ENCODE data around the gene STARD3NL. TPM values are rescaled to one million over a fixed set of nuclear protein-coding genes. Genes with fewer than 3 reads are reported as not detected.

The STARD3NL gene
- total RNA-seq, 2 experiments from 2014 or later = 27.9 to 30.8 TPM

DNA sequence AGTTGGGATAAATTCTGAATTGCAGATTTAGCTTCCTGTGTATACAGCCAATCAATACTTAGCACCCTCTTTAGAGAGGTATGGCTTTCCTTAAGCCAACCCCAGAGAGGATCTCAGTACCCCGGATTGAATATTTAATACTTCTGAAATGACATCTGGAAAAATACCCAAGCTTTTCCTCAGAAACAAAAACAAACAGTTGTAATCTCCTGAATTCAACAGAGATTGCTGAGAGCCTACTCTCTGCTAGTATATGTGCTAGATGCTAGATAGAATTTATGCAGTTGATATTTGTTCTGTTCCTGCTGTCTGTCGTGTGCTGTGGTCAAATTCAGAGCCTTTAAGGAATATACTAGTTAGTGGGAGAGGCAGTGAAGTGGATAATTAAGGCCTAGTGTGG, 21.1 kb downstream of the STARD3NL start:
- H3K27me3 Mint-ChIP-seq = no peaks in the 10 kb centered on the region
- DNase-seq (no peak), ATAC-seq (no peak)
- no peak overlapping the region for H3K27ac Mint-ChIP-seq
- peaks cover 13% of the 10 kb centered on the region for H3K36me3 Mint-ChIP-seq (ENCODE audit: low read depth)
- H3K9me3 Mint-ChIP-seq (ENCODE audit: low read depth) = peaks cover 4% of the 10 kb centered on the region
- peaks cover 10% of the 10 kb centered on the region for H3K4me1 Mint-ChIP-seq
- no peak overlapping the region for H3K4me3 Mint-ChIP-seq
- ChIA-PET CTCF (interaction anchor here (0.9 to 9.0 kb wide), 4 partner anchors 10 to 96 kb away, joined by 3 to 71 read pairs (median 3); no protein-coding TSS in a partner anchor), POLR2A (no interaction called here)
- intact Hi-C loops (cut with DNase I, micrococcal nuclease) = no loop called here

DNA sequence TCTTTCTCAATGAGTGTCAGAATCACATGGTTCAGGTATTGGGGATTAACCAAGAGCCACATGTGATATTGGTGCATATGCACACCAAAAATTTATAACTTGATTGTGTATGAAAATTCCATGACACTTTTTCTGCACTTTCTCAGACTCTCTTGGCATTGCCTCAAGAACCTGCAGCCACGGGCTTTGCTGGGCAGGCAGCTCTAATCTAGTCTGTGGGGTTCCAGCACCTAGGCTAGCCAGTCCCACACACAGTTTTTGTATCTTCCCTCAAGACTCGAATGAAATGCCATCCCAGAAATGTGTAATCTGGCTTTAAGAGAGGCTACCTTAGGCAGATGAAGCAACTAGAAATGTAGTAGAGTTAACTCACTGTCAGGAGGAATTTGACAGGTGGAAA, 21.7 kb downstream of the STARD3NL start:
- ATAC-seq = no peak

DNA sequence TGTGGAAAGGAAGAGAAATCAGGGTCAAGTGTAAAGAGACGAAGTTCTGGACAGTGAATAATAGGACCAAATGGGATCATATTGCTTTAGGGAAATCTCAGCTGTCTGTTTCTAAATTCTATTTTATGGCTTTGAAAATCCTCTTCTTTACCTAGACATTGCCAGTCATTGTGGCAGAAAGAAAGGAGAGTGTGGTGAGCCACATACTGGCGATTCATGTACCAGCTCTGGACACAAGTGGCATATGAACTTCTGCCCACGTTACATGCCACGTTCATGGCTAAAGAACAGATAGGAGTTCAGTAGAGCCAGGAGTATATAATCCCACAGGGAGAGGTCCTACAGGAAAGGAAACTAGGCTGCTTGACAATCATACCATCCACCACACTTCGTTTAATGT, 28.0 kb downstream of the STARD3NL start:
- Mint-ChIP-seq H3K27ac (no peak overlapping the region), H3K4me3 (no peak overlapping the region), H3K27me3 (no peaks in the 10 kb centered on the region), H3K36me3 (ENCODE audit: low read depth) (peaks cover 21% of the 10 kb centered on the region), H3K9me3 (ENCODE audit: low read depth) (peaks cover 4% of the 10 kb centered on the region), H3K4me1 (no peaks in the 10 kb centered on the region)
- ATAC-seq = no peak
- intact Hi-C loops (cut with DNase I, micrococcal nuclease) = no loop called here
- DNase-seq = no peak
- ChIA-PET CTCF (interaction anchor here (1.3 to 2.1 kb wide), 5 partner anchors 10 to 168 kb away, joined by 4 to 20 read pairs (median 9); no protein-coding TSS in a partner anchor), POLR2A (no interaction called here)

More for the DNA sequence above, 21.7 kb downstream of the STARD3NL start:
- DNase-seq = no peak
- Mint-ChIP-seq H3K9me3 (ENCODE audit: low read depth) (peaks cover 4% of the 10 kb centered on the region), H3K27me3 (no peaks in the 10 kb centered on the region), H3K4me1 (peaks cover 10% of the 10 kb centered on the region), H3K27ac (no peak overlapping the region), H3K36me3 (ENCODE audit: low read depth) (peaks cover 13% of the 10 kb centered on the region), H3K4me3 (no peak overlapping the region)
- CTCF ChIA-PET = interaction anchor here (1.0 to 2.9 kb wide), 2 partner anchors 13 to 15 kb away, joined by 3 to 20 read pairs; no protein-coding TSS in a partner anchor
- intact Hi-C loops (cut with DNase I, micrococcal nuclease) = no loop called here
- POLR2A ChIA-PET = no interaction called here

DNA sequence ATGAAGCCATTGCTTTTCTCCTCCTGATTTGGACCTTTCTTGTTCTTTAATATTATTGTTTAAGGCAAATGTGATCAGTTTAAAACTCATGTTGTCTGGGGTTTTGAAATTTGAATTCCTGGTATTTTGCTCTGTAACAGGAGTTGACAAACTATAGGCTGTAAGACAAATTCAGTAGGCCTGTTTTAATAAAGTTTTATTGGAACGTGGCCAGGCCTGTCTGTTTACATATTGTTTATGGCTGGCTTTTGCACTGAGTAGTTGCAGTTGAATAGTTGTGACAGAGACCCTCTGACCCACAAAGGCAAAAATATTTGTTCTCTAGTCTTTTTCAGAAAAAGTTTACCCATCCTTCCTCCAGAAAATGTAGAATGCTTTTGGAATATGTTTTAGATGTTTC, 29.8 kb downstream of the STARD3NL start:
- no peaks in the 10 kb centered on the region for H3K27me3 Mint-ChIP-seq
- H3K27ac Mint-ChIP-seq = no peak overlapping the region
- DNase-seq (no peak), ATAC-seq (no peak)
- intact Hi-C loops (cut with DNase I, micrococcal nuclease) = no loop called here
- H3K36me3 Mint-ChIP-seq (ENCODE audit: low read depth) = peaks cover 14% of the 10 kb centered on the region
- H3K9me3 Mint-ChIP-seq (ENCODE audit: low read depth) = peaks cover 2% of the 10 kb centered on the region
- CTCF ChIA-PET = interaction anchor here (1.7 kb wide), 1 partner anchor 9 kb away, joined by 20 read pairs; no protein-coding TSS in a partner anchor
- H3K4me1 Mint-ChIP-seq = no peaks in the 10 kb centered on the region
- POLR2A ChIA-PET = no interaction called here
- no peak overlapping the region for H3K4me3 Mint-ChIP-seq

DNA sequence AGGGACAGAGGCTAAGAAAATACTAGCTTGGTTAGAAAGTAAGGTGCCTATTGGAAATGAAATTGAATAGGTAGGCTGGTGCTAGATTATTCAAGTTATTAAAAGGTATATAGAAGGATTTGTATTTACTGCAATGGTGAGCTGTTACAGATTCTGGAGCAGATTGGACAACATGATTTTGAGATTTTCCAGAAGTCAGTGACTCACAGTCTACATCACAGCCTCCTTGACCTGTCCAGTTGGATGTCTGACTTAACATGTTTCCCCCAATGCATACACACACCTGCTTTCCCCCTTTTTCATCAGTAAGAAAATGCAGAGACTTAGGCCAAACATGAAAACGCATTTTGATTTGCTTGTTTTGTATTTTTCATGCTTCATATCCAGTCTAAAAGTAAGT, 33.4 kb downstream of the STARD3NL start:
- ChIA-PET POLR2A (no interaction called here), CTCF (interaction anchor here (0.7 to 2.6 kb wide), 7 partner anchors 10 to 163 kb away, joined by 3 to 13 read pairs (median 3); no protein-coding TSS in a partner anchor)
- H3K27ac Mint-ChIP-seq = no peak overlapping the region
- intact Hi-C loops (cut with DNase I, micrococcal nuclease) = no loop called here
- H3K27me3 Mint-ChIP-seq = no peaks in the 10 kb centered on the region
- peaks cover 10% of the 10 kb centered on the region for H3K4me1 Mint-ChIP-seq
- peaks cover 10% of the 10 kb centered on the region for H3K36me3 Mint-ChIP-seq (ENCODE audit: low read depth)
- DNase-seq = no peak
- H3K4me3 Mint-ChIP-seq = no peak overlapping the region
- ATAC-seq = no peak
- H3K9me3 Mint-ChIP-seq (ENCODE audit: low read depth) = no peaks in the 10 kb centered on the region

DNA sequence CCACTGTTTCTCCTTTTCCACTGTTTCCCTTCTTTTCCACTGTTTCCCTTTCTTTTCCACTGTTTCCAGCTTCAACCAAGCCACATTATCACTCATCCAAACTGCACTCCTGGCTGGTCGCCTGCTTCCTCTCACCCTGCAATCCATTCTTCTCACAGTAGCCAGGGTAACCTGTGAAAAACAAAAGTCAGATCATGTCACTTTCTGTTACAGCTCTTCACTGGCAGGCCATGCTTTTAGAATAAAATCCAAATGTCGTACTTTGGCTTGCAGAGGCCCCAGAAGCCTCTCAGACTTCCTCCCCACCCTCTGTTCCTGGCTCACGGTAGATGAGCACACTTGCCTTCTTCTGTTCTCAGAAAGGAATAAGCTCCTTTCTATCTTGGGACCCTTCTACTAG, 33.9 kb downstream of the STARD3NL start:
- no peaks in the 10 kb centered on the region for H3K27me3 Mint-ChIP-seq
- H3K36me3 Mint-ChIP-seq (ENCODE audit: low read depth) = peaks cover 11% of the 10 kb centered on the region
- no peak overlapping the region for H3K27ac Mint-ChIP-seq
- DNase-seq (no peak), ATAC-seq (no peak)
- ChIA-PET POLR2A (no interaction called here), CTCF (interaction anchor here (0.7 to 2.6 kb wide), 6 partner anchors 10 to 163 kb away, joined by 3 to 13 read pairs (median 5); no protein-coding TSS in a partner anchor)
- intact Hi-C loops (cut with DNase I, micrococcal nuclease) = no loop called here
- no peak overlapping the region for H3K4me3 Mint-ChIP-seq
- peaks cover 14% of the 10 kb centered on the region for H3K4me1 Mint-ChIP-seq
- H3K9me3 Mint-ChIP-seq (ENCODE audit: low read depth) = no peaks in the 10 kb centered on the region

DNA sequence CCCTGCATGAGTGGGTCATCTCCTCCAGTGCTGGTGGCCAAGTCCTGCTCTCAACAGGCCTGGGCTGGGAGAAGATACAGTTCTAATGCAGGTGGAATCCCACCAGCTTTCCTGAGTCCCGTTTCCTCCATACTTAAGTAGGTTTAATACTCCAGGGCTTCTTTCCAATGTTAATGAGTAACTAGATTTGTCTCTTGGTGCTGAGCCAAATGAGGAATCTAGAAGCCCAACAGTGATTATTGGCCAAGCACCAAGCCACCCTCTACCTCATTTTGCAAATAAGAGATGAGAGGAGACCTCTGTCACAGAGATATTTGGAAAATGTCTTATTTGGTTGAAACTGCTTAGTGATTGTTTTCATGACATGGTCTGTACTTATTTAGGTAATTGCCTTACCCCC, 37.1 kb downstream of the STARD3NL start:
- Mint-ChIP-seq H3K4me3 (no peak overlapping the region), H3K27me3 (no peaks in the 10 kb centered on the region), H3K36me3 (ENCODE audit: low read depth) (peaks cover 19% of the 10 kb centered on the region), H3K4me1 (peaks cover 26% of the 10 kb centered on the region), H3K27ac (no peak overlapping the region), H3K9me3 (ENCODE audit: low read depth) (no peaks in the 10 kb centered on the region)
- intact Hi-C loops (cut with DNase I, micrococcal nuclease) = loop anchor here (1.0 to 5.0 kb wide), 6 partner anchors 38 to 155 kb away; partner anchors contain the start of gene STARD3NL (in 1 of the 2)
- POLR2A ChIA-PET = interaction anchor here (1.1 kb wide), 1 partner anchor 162 kb away, joined by 3 read pairs; no protein-coding TSS in a partner anchor
- ATAC-seq (no peak), DNase-seq (no peak)
- CTCF ChIA-PET = interaction anchor here (0.5 to 10.2 kb wide), 52 partner anchors 8 to 717 kb away, joined by 3 to 203 read pairs (median 6); partner anchors contain the start of gene STARD3NL

DNA sequence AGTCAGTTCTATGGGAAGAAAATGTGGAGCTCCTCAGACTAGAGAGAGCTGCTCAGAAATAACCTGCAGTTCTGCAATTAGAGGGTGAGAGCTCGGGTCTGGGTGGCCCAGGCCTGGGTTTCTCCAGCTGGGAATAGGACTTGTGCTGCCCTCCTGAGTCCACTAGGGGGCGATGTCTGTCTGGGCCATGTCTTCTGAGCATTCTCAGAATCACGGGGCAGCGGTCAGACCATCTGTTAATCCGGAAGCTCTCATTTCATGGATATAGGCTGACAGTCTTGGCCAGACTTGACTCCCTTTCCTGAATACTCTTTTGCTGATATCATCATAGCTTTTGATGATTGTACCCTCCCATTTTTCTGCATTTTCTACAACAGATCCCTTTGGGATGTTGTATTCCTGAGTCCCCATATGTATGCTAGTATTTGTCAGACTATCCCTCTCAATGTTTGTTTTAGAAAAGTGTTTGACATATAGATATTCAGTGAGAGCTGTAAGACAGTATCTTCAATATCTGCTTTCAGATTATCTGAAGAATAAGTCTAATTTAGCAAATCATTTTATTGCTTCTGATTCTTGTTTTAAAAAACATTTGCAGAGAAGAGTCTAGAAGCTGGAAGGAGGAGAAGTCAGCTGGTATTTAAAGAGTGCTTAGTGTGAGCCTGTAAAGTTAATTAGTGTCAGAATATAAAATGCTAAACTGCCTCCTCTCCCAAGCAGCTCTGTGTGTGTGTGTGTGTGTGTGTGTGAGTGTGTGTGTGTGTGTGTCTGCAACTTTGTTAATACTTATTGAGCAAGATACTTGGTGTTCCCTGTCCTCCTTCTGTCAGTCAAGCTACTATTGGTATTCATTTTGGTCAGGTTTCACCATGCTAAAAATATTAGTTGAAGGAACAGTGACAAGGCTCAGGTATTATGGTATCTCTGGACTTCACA, 38.0 kb downstream of the STARD3NL start:
- intact Hi-C loops (cut with DNase I, micrococcal nuclease) = loop anchor here (1.0 to 5.0 kb wide), 6 partner anchors 39 to 154 kb away; partner anchors contain the start of gene STARD3NL (in 1 of the 2)
- Mint-ChIP-seq H3K9me3 (ENCODE audit: low read depth) (no peaks in the 10 kb centered on the region), H3K4me1 (peaks cover 31% of the 10 kb centered on the region), H3K27ac (peak overlapping the region; percentile 7), H3K36me3 (ENCODE audit: low read depth) (peaks cover 26% of the 10 kb centered on the region), H3K4me3 (no peak overlapping the region), H3K27me3 (no peaks in the 10 kb centered on the region)
- CTCF ChIA-PET = interaction anchor here (0.5 to 10.2 kb wide), 61 partner anchors 9 to 718 kb away, joined by 3 to 203 read pairs (median 5); partner anchors contain the start of gene STARD3NL
- POLR2A ChIA-PET = interaction anchor here (0.9 to 1.1 kb wide), 2 partner anchors 119 to 161 kb away, joined by 3 read pairs; no protein-coding TSS in a partner anchor
- ATAC-seq (peak; percentile 87), DNase-seq (peak; percentile 86)

DNA sequence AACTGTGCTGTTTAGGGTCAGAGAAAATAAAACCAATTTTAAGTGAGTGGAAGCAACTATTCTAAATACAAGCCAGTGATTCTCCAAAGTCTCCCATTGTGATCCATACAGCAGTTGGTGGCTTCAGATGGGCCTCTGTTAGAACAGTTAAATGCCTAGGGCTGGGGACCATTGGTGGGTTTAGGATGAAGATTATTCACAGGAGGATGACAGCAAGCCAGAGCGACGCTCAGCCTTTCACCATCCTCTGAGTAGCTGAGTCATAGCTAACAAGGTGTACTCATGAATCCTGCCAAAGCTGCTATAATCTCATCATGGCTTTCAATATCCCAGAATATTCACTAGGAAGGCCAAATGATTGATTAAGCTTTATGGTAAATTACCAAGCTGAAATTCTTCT, 39.6 kb downstream of the STARD3NL start:
- Mint-ChIP-seq H3K4me1 (peaks cover 39% of the 10 kb centered on the region), H3K36me3 (ENCODE audit: low read depth) (peaks cover 33% of the 10 kb centered on the region), H3K27ac (no peak overlapping the region), H3K27me3 (no peaks in the 10 kb centered on the region), H3K4me3 (no peak overlapping the region), H3K9me3 (ENCODE audit: low read depth) (no peaks in the 10 kb centered on the region)
- ATAC-seq (peak; percentile 20), DNase-seq (no peak)
- ChIA-PET CTCF (interaction anchor here (0.7 to 10.2 kb wide), 14 partner anchors 11 to 301 kb away, joined by 3 to 203 read pairs (median 15); partner anchors contain the start of gene SFRP4), POLR2A (interaction anchor here (0.7 to 1.2 kb wide), 2 partner anchors 15 to 38 kb away, joined by 3 to 6 read pairs; no protein-coding TSS in a partner anchor)
- intact Hi-C loops (cut with DNase I, micrococcal nuclease) = loop anchor here in 1 of 2 experiments (5.0 kb wide), 3 partner anchors 40 to 120 kb away; partner anchors contain the start of gene STARD3NL

DNA sequence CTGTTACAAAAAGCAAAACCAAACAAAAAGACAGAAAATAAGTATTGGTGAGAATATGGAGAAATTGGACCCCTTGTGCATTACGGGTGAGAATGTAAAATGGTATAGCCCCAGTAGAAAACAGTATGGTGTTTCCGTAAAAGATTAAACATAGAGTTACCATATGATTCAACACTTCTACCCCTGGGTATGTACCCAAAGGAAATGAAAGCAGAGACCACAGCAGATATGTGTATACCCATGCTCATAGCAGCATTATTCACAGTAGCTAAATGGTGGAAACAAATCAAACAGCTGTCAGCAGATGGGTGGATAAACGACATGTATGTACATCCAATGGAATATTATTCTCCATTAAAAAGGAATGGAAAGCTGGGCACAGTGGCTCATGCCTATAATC, 42.4 kb downstream of the STARD3NL start:
- ChIA-PET POLR2A (no interaction called here), CTCF (interaction anchor here (0.8 to 10.2 kb wide), 11 partner anchors 8 to 244 kb away, joined by 3 to 203 read pairs (median 5); no protein-coding TSS in a partner anchor)
- ATAC-seq = peak; percentile 67
- intact Hi-C loops (cut with DNase I, micrococcal nuclease) = loop anchor here in 1 of 2 experiments (5.0 kb wide), 1 partner anchor 303 kb away; the partner anchor contains the start of gene SFRP4
- no peak for DNase-seq
- Mint-ChIP-seq H3K36me3 (ENCODE audit: low read depth) (peaks cover 36% of the 10 kb centered on the region), H3K4me3 (no peak overlapping the region), H3K27me3 (no peaks in the 10 kb centered on the region), H3K9me3 (ENCODE audit: low read depth) (no peaks in the 10 kb centered on the region), H3K27ac (peak overlapping the region; percentile 14), H3K4me1 (peaks cover 37% of the 10 kb centered on the region)

DNA sequence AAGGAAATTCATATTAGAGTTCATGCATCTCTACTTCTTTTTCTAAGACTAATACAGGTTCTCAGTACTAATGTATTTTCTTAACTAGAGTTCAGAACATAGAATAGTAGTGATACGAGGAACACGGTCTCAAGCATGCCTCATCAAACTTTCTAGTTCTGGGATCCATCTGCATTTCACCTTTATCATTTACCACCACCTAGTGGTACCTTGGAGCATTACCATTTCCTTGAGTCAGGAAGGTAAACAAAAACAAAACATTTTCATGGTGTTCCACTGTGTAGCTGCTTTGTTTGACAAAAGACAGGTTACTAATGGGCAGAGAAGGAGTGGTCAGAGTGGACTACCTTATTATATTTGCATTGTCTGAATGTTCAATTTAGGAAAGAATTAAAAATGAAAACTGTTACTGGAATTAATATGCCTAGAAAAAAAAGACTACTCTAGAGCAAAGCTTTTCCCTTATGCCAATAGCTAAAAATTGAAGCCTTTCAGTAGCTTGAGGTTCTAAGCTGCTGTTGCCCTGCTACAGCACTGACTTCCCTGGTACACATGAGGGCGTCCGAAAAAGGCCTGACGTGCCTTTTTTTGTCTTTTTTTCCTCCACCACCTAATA, 44.5 kb downstream of the STARD3NL start:
- no peaks in the 10 kb centered on the region for H3K9me3 Mint-ChIP-seq (ENCODE audit: low read depth)
- H3K4me3 Mint-ChIP-seq = no peak overlapping the region
- no peak overlapping the region for H3K27ac Mint-ChIP-seq
- ChIA-PET POLR2A (no interaction called here), CTCF (interaction anchor here (0.7 to 10.2 kb wide), 22 partner anchors 10 to 439 kb away, joined by 3 to 203 read pairs (median 6); no protein-coding TSS in a partner anchor)
- DNase-seq (no peak), ATAC-seq (peak; percentile 51)
- no peaks in the 10 kb centered on the region for H3K27me3 Mint-ChIP-seq
- H3K36me3 Mint-ChIP-seq (ENCODE audit: low read depth) = peaks cover 30% of the 10 kb centered on the region
- intact Hi-C loops (cut with DNase I, micrococcal nuclease) = loop anchor here (1.0 to 5.0 kb wide), 4 partner anchors 115 to 321 kb away; partner anchors contain the start of gene SFRP4 (in 1 of the 2)
- H3K4me1 Mint-ChIP-seq = peaks cover 20% of the 10 kb centered on the region

Data from activated CD4-positive, alpha-beta T cell treated with anti-CD3 and anti-CD28 coated beads for 36 hours (primary cell).